NCI-H345 treated with DMSO at 0.1 percent for 48 hours (cell line): ENCODE results near the gene SLC35D2.

Experiments
- DNase-seq: peaks from one replicate; lab custom pipeline; 2025; ENCODE audit not compliant: unreplicated experiment; lab: John Stamatoyannopoulos, UW

SLC35D2 gene

DNA sequence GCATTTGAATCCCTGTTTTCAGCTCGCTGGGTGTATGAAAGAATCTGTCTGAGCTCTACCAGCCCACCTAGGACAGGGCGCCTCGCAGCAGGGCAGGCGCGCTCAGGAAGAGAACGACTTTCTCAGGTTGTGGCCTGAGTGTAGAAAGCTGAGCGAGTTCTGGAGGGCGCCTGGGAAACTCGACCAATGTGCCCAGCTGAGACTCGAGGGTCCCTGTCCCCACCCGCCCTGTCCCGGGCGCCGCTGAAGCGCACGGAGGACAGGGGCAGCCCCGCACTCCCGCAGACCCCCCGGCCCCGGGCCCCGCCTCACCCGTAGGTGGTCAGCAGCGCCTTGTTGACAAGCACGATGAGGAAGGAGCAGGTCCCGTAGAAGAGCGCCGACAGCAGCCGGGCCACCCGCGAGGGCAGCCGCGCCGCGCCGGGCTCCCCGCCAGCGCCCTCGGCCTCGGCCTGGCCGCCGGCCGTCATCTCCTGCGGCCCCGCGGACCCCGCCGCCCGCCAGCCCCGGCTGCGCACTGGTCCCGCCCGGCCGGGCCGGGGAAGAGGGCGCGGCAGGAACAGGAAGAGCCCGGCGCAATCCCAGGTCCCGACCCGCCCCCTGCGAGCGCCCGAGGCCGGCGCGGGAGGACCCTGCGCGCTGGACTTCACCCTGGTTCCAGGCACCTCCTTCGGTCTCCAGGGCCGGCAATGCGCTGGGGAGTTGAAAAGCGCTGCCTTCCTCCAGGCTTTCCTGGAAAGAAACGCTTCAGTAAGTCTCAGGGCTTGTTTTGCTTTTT is at the start of gene SLC35D2:
TSS of gene SLC35D2 (minus strand) at position 547 of the 778 bp plus-strand sequence. CDS start at position 470, 77 bp downstream.
- DNase-seq: no peak

DNA sequence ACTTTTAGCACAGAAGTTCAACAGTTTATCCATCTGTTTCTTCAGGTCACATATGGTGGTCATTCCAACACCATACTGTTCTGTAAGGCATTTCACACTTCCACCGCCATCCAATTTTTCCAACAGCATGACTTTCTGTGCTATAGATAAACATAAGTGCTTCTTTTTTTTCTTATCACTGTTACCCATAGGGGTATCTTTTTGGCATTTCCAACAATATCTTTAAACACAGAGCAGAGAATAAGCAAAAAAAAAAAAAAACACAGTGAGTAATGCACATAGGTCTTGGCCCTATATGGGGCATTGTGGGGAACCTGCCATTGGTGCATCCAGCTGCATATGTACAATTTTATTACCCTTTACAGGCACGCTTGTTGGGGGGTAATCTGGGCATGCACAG is 46.9 kb upstream of the SLC35D2 start:
- DNase-seq: no peak

DNA sequence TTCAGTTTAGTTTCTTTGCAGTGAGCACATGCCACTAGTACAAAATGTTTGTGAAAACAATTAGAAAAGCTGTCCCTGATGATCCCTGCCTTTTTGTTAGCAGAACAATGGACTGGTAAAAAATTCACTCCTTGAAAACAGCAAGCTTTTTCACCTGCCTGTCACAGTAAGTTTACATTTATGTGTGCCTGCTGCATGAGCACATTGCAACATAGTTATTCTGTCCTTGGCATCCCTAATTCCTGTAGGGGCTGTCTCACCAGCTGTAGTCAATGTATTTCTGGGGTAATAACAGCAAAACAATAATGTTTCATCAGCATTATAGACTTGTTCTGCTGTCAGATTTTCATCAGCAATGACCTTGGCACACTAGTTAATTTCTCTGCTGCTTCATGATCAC is 46.2 kb upstream of the SLC35D2 start:
- DNase-seq: no peak

DNA sequence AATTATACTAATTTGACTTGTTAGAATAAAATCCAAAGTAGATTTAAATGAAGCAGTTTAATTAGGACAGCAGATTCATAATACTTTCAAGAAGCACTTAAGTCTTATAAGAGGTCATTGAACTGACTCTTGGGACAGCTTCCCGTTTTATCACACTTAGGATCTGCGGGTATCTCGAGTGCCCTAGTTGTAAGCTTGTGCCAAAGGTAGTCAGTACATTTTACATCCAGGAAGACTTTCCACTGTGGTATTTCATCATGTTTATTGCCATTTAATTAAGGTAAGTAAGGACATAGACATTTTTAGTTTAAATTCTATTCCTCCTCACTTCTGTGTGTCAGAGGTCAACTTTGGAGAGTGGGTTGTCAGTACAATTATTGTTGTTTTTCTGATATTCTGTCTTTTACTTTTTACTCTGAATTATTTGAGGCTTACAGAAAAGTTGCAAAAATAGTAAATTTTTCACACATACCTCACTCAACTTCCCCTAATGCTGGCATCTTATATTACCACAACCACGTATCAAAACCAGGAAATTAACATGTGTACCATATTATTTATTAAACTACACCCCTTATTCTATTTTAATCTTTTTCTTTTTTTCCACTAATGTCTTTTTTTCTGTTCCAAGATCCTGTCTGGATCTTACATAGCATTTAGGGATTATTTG is 42.1 kb upstream of the SLC35D2 start:
- no peak for DNase-seq

DNA sequence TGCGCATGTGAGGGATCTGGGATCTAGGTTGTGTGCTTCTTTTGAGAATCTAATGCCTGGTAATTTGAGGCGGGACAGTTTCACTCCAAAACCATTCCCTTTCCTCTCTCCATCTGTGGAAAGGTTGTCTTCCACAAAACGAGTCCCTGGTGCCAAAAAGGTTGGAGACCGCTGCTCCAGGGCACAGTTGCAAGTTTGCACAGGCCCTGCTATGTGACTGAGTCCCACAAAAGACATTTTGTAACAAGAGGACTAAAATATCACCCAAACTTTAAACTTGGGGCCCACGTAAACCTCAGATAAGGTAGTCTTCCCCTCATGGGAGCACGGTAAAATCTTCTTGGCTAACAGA is 40.5 kb upstream of the SLC35D2 start:
- DNase-seq: no peak

DNA sequence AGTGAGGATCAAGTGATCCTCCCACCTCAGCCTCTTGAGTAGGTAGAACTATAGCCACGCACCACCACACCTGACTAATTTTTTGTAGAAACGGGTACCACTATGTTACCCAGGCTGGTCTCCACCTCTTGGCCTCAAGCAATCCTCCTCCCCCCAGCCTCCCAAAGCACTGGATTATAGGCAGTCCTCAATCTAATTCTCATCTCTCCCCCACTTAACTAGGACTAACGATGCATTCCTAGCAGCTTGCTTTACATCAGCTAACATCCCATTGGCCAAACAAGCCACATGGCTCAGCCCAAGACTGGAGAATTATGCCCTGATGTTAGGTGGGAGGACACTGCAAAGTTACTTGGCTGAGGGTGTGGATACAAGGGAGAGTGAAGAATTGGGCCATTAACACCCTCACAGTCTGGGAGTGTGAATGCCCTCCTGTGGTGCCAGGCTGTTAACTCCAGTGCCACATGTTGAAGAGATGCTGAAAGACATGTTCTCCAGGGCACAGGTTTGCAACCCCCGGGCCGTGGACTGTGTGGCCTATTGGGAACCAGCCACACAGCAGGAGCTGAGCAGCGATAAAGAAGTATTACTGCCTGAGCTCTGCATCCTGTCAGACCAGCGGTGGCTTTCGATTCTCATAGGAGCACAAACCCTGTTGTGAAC is 39.9 kb upstream of the SLC35D2 start:
- no peak for DNase-seq

DNA sequence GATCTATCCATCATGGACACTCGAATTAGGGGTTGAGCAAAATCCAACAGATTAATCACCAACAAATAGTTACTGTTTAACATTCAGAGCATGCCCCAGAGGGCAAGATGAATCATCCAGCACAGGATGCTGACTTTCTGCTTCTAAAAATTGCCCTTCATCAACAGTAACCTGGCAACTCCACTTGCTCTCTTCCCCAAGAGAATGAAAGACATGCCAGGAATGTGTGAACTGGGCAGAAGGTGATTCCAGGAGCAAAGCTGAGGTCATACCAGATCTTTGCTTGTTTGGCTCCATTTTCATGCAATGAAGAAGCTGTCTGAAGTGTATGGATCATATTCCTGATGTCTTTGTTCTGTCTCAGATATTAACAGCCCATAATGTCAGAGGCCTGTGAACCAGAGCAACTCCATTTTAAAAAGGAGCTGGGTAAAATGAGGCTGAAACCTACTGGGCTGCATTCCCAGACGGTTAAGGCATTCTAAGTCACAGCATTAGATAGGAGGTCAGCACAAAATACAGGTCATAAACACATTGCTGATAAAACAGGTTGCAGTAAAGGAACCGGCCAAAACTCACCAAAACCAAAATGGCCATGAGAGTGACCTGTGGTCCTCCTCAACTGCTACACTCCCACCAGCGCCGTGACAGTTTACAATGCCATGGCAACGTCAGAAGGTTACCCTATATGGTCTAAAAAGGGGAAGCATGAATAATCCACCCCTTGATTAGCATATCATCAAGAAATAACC is 37.1 kb upstream of the SLC35D2 start:
- no peak for DNase-seq

DNA sequence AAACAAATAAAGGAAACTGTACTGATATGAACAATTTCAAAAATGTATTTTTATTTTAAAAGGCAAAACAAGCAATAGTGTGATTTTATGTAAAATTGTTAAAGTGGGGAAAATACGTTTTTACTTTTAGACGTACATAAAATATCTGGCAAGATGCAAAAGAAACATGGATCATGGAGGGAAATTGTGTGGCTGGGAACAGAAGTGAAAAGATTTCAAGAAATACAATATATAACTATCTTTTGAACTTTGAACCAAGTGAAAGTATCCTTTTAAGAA is 36.1 kb upstream of the SLC35D2 start:
- DNase-seq: no peak

DNA sequence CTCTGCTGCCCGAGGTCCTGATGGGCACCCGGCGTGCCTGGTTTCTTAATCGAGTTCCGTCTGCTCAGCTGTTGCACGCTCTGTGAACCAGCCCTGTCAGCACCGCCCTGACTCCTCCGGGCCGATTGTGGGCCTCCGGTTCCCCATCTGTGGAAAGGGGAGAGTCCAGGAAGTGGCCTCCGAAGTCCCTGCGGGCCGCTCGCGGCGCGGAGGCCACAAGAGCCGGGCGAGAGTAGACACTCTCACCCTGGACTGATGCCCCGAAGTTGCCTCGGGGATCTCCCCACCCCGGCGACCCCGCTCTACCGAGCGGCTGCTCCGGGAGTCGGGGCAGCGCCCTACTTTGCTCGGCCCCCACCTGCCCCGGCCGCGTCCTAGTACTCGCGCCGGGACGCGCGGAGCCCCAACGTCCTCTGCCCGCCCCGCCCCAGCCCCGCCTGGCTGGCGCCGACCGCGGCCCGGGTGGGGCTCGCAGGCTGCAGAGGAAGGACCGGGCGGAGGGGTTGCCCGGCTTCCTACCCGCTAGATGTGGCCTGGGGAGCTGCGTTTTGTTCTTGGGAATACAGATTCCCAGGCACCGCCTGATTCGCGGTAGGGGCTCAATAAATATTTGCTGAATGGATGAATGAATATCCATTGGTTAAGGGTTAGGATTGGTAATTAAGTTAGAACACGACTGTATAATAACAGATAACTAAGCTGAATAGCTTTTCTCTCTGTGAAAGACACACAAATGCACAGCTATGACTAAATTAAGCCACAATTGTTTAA is 35.6 kb upstream of the SLC35D2 start:
- peak; percentile 71 for DNase-seq

DNA sequence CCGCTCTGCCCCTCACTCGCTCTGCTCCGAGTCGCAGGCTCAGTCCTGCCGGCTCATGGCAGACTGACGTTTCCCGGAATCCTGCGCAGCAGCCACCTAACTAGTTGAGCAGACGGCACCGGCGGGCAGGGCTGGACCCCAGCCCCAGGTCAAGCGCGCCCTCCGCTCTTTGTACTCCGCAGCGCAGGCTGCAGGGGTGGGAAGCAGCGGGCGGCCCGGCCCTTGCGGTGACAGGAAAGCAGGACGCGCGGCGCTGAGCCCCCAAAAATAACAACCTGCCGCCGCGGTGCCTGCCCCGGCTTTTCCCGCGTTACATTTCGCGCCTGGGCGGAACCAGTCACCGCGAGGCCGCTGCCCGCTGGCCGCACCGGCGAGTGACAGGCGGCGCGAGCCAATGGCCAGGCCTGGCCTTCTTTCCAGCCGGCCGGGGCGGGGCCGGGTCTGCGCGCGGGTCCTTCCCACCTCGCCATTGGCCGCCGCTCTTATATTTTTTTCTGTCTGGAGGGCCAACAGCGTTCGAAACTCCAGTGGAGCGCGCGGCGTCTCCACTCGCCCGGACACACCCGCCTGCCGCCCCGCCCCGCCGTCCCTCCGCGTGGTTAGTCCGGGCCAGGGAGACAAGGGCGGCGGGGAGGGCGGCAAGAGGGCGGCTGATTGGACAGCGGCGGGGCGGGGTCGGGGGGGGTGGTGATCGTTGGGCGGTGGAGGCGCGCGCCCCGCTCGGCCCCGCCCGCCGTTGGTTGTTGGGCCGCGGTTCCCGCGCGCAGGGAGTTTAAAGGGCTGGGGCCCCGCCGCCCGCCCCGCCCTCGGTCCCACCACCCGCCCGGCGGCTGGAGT is 34.8 kb upstream of the SLC35D2 start, which contains the start of gene ZNF367:
TSS of gene ZNF367 (minus strand) at position 288 of the 837 bp plus-strand sequence. CDS start 338 bp downstream, outside the sequence.
- peak; percentile 91 for DNase-seq

DNA sequence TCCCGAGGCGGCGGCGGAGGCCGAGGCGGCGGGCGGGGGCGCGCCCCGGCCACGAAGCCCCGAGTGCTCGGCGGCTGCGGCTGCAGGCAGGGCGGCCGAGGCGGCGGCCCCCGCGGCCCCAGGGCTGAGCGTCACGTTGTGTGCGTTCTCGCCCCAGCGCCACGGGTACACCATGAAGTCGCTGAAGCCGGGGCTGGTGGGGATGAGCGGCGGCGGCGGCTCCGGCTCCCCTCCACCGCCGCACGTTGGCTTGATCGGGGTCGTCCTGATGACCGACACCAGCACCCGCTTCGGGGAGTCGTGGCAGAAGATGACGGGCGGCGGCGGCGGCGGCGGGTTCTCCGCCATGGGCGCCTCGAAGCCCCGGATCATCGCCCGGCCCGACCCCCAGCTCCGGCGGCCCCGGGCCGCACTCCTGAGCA is 34.2 kb upstream of the SLC35D2 start:
- DNase-seq: no peak

DNA sequence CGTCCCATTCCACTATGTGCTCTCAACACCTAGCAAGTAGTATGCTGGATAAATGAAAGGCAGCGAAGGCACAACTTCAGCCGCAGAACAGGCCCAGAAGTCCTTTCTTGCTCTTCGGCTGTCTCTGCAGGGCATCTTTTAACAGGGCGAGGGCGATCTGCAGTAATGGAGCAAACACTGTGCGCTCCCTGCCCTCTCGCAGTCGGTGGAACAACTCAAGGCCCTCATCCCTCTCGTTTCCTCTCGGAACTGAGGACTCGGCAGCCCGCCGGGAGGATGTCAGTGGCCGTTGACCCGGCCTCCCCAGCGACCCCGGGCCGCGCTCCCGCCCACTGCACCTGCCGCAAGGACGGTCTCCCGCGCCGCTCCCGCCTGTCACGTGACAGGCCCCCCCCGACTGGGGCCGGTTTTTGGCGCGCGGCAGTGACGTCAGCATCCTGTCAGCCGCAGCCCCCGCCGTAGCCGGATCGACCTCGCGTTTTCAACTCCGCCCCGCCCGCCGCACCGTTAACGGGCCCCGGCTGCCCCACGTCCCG is 33.6 kb upstream of the SLC35D2 start:
- DNase-seq: peak; percentile 73

DNA sequence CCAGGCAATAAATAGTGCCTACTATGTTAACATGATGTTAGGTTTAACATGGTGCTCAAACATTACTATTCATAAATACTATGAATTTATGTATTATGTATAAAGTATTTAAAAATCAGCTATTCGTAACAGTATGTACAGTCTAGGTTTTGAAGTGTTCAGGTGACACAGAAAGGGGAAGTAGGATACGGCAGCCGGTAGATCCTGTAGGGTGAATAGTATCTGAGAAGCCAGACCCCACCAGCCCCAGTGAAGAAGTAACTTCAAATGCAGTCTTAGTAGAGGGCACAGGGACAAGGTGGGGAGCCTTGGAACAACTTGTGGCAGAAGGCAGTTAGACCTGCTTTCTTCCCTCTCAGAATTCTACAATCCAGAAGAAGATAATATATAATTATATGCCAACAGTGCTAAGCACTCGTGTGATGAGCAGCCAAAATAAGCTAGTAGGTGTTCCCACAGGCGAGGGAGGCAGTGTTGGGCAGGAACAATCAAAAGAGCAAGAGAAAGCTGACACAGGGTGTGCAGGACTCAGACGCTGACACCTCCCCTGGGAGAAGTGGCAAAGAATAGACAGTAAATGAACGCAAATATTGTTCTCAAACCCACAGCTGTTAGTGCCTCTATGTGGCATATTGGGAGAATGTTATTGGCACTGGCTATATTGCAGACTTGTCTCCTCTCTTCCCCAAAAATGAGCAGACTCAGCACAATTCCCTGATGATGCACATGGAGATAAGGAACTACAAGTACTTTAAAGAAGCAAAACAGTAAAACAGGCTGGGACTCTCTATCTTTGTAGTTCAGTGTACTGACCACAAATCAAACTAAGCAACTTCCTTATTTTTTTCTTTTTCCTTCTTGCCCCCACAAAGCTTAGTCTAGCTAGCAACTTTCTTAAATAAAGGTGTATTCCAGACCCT is 30.1 kb upstream of the SLC35D2 start:
- DNase-seq: no peak

DNA sequence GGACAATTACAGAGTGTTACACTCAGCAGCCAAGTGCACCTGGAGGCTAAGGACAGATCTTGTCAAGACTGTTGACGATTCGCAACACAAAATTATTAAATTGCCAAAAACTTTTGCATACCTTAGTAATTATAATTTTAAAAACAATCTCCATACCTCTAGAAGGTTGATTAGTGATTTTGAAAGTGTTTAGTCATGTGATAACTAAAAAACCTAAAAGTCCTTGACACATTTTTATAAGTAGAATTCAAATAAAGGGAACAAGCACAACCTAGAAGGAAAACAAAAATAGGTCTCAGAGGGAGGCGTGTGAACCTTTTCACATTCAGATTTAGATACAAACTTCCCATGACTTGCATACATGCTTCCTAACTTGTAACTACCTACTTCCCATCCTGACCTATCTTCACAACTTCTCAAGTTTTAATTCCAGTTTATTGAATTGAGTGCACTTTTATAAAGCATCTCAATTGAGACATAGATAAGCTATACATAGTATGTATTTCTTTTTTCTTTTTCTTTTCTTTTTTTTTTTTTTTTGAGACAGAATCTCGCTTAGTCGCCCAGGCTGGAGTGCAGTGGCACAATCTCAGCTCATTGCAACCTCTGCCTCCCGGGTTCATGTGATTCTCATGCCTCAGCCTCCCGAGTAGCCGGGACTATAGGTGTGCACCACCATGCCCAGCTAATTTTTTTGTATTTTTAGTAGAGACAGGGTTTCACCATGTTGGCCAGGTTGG is 28.8 kb upstream of the SLC35D2 start:
- no peak for DNase-seq

DNA sequence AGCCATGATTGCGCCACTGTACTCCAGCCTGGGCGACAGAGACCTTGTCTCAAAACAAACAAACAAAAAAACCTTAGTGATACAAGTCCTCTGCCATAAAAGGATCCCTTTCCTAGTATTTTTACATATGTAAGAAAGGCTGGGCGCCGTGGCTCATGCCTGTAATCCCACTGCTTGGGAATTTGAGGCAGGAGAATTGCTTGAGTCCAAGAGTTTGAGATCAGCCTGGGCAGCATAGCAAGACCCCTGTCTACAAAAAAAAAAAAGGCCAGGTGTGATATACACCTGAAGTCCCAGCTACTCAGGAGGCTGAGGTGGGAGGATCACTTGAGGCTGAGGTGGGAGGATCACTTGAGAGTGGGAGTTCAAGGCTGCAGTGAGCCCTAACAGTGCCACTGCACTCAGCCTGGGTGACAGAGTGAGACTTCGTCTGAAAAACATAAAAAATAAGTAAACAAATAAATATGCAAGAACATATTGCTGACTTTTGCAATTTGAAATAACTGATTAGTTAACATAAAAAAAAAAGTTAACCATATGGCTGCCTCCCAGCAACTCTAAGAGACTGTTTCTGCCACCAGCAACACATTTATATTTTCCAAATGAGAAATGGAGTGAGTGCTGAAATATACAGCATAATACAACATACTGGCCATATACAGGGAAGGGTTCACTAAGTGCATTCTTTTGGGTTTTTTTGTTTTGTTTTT is 27.8 kb upstream of the SLC35D2 start:
- no peak for DNase-seq

DNA sequence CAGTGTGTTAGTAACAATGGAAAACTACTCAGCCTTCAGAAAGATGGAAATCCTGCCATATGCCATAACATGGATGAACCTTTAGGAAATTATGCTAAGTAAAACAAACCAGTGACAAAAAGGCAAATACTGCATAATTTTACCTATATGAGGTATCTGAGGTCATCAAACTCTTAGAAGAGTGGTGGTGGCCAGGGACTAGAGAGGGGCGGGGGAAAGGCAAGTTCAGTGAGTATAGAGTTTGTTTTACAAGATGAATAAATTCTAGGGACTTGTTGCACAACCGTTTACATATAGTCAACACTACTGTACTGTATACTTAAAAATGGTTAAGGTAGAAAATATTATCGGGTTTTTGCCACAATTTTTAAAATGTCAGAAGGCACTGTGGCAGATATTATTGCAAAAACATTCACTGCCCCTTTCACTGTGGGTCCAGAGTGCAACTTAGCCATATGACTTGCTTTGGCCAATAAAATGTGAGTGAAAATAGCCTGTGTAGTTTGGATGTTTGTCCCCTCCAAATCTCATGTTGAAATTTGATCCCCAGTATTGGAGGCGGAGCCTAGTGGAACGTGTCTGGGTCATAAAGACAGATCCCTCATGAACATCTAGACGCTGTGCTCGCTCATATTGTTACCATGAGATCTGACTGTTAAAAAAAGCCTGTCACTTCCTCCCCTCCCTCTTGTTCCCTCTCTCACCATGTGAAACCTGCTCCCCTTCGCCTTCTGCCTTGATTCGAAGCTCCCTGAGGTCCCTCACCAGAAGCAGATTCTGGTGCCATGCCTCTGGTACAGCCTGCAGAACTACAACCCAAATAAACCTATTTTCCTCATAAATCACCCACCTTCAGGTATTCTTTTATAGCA is 25.1 kb upstream of the SLC35D2 start:
- DNase-seq: no peak
